CD4-positive, alpha-beta T cell treated with Interleukin-17A for 1 hour (primary cell): Measurements from ENCODE around the gene ULK4.
"Not testable (repeated sequence)": the region's sequence is repeated elsewhere in the genome, so short reads cannot be mapped to it uniquely, and the experiment has no call there.

Source experiments
- DNase-seq: peaks from one replicate; pipeline ENCODE4 v3.0.0-alpha.2; 2020

The ULK4 gene

DNA sequence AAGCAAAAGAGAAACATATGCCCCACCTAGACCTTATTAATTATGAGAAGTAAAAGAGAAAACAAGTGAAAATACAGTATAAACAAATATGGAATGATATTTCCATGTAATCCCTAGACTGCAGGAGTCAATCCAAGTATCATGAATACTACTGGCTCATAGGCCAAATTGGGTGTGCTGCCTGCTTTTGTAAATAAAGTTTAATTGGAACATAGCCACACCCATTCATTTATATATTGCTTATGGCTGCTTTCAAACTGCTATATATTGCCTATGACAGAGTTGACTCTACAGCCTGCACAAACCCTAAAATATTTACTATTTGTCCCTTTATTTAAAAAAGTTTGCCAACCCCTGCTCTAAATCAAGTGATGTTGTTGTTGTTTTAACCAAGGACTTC is 5.3 kb downstream of the ULK4 start:
- no peak for DNase-seq

GRCh38 chr3:41955192-41955591 is 6.7 kb downstream of the ULK4 start:
- DNase-seq, result no peak

GRCh38 chr3:41943311-41943843 is 18.5 kb downstream of the ULK4 start:
- DNase-seq, result no peak

DNA sequence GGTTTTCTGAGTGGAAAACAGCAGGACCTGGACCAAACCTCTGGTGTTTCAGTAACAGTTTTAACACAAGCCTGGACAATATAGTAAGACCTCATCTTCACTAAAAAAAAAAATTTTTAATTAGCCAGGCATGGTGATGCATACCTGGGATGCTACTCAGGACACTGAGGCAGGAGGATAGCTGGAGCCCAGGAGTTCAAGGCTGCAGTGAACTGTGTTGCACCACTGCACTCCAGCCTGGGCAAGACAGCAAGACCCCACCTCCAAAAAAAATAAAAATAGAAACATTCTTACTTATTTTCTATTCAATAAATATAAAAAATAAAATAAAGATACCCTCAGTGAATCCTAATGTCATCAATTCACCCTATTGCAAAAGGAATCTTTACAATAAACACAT is 21.5 kb downstream of the ULK4 start:
- no peak for DNase-seq

GRCh38 chr3:41936384-41936783 is 25.5 kb downstream of the ULK4 start:
- no peak for DNase-seq

DNA sequence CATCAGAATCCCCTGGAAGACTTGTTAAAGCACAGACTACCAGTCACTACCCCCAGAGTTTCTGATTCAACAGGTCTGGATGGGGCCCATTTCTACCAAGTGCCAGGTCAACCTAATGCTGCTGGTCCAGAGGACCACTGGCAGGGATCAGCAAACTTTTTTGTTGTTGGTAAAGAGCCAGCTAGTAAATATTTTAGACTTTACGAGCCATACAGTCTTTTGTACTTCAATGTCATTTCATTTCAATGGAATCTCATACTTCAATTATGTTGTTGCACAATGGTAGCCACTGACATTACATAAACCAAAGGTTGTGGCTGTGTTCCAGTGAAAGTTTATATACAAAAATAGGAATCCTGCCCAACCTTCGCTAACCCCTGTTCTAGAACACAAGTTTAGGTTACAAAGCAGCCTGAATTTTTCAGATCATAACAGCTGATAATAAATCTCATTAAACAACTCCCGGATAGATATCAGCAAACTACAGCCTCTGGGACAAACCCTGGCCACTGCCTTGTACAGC is 28.7 kb downstream of the ULK4 start:
- no peak for DNase-seq

DNA sequence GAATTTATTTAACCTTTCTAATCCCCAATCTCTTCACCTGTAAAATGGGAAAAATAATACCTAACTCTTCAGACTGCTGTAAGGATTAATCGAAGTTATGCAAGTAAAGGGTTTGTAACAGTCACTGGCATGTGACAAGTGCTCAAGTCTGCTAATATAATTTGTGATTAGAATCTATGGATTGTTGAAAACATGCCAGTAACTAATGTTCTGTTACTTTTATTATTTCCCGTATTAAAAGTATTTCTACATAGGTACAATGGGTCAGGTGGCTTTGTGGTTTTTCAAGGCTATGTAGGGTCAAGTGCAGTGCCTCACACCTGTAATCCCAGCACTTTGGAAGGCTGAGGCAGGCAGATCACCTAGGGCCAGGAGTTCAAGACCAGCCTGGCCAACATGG is 29.4 kb downstream of the ULK4 start:
- DNase-seq, result no peak

GRCh38 chr3:41920406-41920965 is 41.4 kb downstream of the ULK4 start:
- no peak for DNase-seq

DNA sequence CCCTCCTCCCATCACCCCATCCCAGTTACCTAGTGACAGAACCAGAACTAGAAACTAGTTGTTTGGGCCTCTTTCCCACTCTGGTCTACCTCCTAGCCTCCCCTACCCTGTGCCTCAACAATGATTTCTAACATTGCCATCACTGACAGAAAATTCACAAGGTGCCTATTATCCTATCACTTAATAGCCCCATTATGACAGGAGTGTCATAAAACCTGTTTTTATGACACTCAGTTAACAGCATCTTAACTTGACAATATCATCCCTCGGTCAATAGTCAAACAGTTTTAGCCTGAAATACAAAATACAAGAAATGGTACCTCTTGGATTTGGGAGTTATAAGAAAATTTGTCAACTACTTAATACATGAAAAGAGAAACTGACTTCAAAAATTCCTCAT is 46.5 kb downstream of the ULK4 start:
- DNase-seq, result no peak

- no peak for DNase-seq
Measured at GRCh38 chr3:41912280-41912679, 49.6 kb downstream of the ULK4 start.

GRCh38 chr3:41907330-41908073 is 54.4 kb downstream of the ULK4 start:
- no peak for DNase-seq

DNA sequence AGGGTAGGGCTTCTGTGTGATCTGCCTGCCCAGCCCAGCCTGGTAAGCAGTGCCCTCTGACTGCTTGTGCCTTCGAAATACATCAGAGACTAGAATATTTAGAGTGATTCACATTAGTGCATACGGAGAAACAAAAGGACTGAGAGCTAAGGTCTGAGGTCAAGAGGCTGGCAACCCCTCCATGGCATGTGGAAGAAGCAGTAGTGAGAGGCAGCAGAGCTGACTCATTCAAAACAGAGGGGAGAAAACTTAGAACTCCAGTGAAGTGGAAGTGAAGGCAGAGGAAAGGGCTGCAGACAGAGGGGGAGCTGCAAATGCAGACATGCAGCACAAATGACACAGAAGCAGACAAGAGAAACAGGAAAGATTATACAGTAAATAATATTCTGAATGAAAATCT is 61.6 kb downstream of the ULK4 start:
- no peak for DNase-seq

DNA sequence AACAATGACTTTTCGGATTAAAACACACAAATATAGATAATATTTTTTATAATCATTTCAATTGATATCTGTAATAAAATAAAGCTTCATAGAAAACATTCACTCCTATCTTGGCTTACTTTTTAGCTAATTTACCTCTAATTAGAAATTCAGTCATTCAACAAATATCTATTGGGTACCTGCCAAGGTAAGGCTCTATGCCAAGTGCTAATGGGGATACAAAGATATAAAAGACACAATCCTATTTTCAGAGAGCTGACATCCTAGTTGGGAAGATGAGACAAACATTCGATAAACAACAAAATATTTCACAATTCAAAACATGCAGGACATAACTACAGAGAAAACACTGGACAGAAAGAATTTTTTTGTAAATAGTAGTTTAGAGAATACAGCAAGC is 63.3 kb downstream of the ULK4 start:
- no peak for DNase-seq

DNA sequence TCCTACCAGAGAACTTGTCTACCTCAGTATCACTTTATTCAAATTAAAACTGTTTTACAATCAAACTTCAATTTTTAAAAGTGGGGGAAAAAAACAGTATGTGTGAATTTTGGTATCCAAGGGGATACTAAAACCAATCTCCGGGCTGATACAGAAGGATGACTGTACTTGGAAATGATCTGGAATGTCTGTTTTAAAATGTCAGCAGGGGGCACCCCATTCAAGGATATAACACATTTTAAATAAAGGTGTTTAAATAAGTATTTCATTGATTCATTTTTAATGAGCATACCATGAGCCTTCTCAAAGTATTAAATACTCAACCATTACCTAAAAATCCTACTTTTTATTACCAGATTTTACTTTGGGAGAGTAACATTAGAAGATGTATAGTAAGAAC is 67.9 kb downstream of the ULK4 start:
- peak; percentile 51 for DNase-seq

DNA sequence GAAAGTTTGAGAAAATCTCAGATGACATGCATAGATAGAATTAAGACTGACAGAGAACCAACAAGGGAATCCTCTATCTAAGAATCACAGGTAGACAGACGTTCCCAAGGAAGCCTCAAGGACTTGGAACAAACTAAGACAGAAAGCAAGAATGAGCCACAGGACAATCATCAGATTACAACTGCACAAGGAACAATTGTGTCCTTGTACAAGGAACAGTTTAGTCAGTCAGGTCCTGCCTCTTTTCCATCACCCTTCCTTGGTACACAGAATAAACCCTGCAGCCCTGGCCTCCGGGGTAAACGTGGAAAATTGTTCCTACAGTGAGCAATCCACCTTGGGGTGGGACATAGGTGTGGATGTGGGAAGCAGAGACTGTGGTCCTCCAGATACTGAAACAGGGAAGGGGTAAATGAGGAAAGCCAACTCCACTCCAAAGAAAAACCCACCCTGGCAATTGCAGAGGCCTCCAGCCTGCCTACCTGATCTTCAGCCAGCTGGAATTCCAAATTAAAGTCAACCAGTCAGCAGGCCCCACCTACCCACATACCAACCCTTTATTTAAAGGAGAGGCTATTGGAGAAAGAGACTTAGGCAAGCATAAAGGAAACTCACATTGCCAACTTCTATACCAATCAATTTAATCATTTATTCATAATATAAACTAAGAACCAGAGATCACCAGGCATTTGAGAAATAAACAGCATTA is 73.4 kb downstream of the ULK4 start:
- DNase-seq, result no peak

GRCh38 chr3:41882956-41883355 is 78.9 kb downstream of the ULK4 start:
- no peak for DNase-seq

GRCh38 chr3:41881233-41881821 is 80.6 kb downstream of the ULK4 start:
- DNase-seq, result peak; percentile 65

DNA sequence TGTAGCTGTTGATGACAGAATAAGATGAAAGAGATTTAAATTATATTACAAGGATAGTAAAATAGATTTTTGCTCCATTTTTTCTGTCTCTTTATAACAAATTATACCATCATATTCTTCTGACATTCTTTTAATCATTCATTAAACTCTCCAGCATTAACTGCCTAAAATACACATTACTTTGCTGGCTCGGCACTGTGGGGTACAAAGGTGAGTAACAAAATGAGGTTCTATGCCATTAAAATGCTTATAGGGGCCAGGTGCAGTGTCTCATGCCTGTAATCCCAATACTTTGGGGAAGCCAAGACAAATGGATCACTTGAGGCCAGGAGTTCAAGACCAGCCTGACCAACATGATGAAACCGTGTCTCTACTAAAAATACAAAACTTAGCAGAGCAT is 81.5 kb downstream of the ULK4 start:
- DNase-seq, result no peak

DNA sequence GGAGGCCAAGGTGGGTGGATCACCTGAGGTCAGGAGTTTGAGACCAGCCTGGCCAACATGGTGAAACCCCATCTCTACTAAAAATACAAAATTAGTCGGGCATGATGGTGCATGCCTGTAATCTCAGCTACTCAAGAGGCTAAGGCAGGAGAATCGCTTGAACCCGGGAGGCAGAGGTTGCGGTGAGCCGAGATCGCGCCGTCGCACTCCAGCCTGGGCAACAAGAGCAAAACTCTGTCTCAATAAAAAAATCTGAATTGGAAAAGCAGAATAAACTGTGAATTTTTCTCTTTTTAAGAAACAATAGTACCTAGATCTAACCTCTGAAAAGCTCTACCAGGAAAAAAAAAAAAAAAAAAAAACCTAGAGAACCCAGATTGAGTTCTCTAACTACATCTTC is 84.2 kb downstream of the ULK4 start:
- DNase-seq, result not testable (repeated sequence)

DNA sequence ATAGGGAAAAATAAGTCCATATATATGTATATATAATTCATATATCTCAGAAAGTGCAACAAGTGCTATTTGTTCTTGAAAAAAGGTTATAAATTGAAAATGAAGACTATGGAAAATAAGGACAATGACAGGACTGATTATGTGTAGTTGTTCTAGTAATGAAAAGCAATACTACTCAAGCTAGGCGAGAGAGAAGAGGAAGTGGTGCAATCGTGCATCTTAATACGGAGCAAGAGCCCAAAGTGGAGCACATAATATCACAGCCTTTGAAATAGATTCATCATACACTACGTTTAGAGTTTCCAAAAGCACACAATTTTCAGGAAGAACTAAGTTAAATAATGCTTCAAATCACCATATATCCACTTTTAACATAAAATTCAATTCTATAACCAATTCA is 87.9 kb downstream of the ULK4 start:
- no peak for DNase-seq

- DNase-seq, result no peak
Measured at GRCh38 chr3:41872157-41872556, 89.7 kb downstream of the ULK4 start.

- DNase-seq, result no peak
Measured at GRCh38 chr3:41867533-41867932, 94.4 kb downstream of the ULK4 start.

GRCh38 chr3:41866298-41866697 is 95.6 kb downstream of the ULK4 start:
- no peak for DNase-seq

DNA sequence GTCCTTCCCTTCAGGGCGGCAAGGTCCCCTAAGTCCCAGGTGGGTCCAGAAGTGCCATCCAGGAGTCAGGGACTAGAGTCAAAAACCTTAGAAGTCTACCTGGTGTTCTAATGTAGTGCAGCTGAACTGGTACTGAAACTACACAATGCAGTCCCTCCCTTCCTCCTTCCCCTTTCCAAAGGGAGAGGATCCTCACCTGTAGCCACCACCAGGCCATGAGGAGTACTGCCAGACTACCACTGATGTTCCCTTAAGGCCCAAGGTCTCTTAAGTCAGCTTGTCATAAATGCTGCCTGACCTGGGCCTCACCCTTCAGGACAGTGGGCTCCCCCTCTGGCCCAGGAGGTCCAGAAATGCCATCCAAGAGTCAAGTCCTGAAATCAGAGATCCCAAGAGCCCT is 98.9 kb downstream of the ULK4 start:
- DNase-seq, result no peak
